Stomach smooth muscle (tissue), 2 donors: ENCODE data around the gene TERB2.
A peak's percentile ranks its signal among the peaks of the same experiment; 100 is the strongest.
"Not testable (repeated sequence)": the region's sequence is repeated elsewhere in the genome, so short reads cannot be mapped to it uniquely, and the experiment has no call there.

Source experiments
- H3K27ac ChIP-seq: one replicate; pipeline ENCODE4 v1.7.0; 2013; ENCODE audit warnings: mild to moderate bottlenecking, low read length, inconsistent platforms
- H3K27me3 ChIP-seq, 2 donors: one replicate each; pipeline ENCODE4 v1.7.0; 2013; ENCODE audit warnings: low read length in 2 of 2; ENCODE audit not compliant: insufficient read depth in 2 of 2, control insufficient read depth in 1 of 2
- H3K36me3 ChIP-seq, 2 donors: one replicate each; pipeline ENCODE4 v1.7.0; 2013; ENCODE audit warnings: low read length in 2 of 2; ENCODE audit not compliant: control insufficient read depth in 2 of 2, insufficient read depth in 2 of 2
- H3K4me1 ChIP-seq: one replicate; pipeline ENCODE4 v1.7.0; 2013; ENCODE audit warnings: low read length; ENCODE audit not compliant: control insufficient read depth, insufficient read depth
- H3K4me3 ChIP-seq, 2 donors: one replicate each; pipeline ENCODE4 v1.7.0; 2013; ENCODE audit warnings: low read length in 2 of 2
- H3K9ac ChIP-seq, 2 donors: one replicate each; pipeline ENCODE4 v1.7.0; 2013; ENCODE audit warnings: low read length in 2 of 2, mild to moderate bottlenecking in 1 of 2
- H3K9me3 ChIP-seq, 2 donors: one replicate each; pipeline ENCODE4 v1.7.0; 2013; ENCODE audit warnings: low read length in 2 of 2; ENCODE audit not compliant: control insufficient read depth in 2 of 2
- donor health status: healthy.
- donor health status: Pancreatic carcinoma.

The TERB2 gene

DNA sequence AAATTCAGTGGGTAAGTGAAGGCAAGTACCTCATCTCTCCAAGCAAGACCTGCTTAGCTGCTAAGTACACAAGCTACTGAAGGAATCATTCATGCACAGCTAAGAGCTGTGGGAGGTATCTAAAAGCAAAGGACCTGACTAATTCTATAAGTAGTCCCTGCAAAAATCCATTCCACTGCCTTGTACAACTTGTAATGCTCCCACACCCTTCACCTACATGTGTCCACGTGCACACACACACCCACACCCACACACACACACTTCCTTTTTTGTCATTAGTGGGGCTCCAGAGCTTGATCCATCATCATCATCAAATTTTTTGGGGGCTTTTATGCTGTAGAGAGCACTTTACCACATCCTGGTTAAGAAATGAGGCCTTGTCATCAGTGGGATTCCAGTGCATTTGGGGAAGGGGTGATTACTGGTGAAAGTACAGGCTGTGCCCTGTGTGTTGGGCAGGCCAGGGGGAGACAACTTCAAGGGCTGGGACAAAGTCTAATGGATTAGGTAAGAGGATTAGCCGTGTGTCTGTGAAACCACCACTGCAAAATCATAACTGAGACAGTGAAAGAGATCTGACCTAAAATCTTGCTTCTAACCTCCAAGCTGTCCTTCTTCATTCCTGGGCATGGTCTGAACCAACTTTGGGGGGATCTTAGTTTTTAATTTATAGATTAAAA lies 47.4 kb downstream of the TERB2 start:
- not testable (repeated sequence) for H3K36me3 ChIP-seq, H3K27ac ChIP-seq, H3K9me3 ChIP-seq, H3K27me3 ChIP-seq, H3K4me1 ChIP-seq, H3K4me3 ChIP-seq, H3K9ac ChIP-seq

- H3K27me3 ChIP-seq, H3K9me3 ChIP-seq, H3K27ac ChIP-seq, H3K4me1 ChIP-seq, H3K36me3 ChIP-seq, H3K9ac ChIP-seq, H3K4me3 ChIP-seq: not testable (repeated sequence)
These were observed 48.2 kb downstream of the TERB2 start for GRCh38 chr15:45004590-45005175.

DNA sequence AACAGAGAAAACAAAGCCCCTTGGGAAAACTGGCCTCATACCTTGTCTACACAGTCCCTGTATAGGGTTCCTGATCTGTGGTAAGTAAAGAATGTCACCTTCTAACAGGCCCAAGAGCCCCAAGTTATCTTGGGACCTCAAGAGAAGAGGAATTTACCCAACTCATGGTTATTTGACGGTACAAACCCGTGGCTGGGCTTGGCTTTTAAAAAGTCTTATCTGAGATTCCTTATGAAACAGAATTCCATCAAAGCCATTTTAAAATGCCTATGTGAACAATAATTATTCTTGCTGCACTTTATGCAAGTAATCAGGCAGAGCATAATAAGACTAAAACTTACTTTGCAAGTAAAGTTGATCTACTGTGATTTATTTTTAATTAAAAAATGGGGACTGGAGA lies 52.6 kb downstream of the TERB2 start:
- H3K4me1 ChIP-seq = no peaks in the 10 kb centered on the region
- no peak overlapping the region for H3K9ac ChIP-seq
- no peaks in the 10 kb centered on the region for H3K27me3 ChIP-seq
- no peaks in the 10 kb centered on the region for H3K9me3 ChIP-seq
- H3K4me3 ChIP-seq = no peak overlapping the region
- H3K36me3 ChIP-seq = no peaks in the 10 kb centered on the region
- H3K27ac ChIP-seq = no peak overlapping the region

DNA sequence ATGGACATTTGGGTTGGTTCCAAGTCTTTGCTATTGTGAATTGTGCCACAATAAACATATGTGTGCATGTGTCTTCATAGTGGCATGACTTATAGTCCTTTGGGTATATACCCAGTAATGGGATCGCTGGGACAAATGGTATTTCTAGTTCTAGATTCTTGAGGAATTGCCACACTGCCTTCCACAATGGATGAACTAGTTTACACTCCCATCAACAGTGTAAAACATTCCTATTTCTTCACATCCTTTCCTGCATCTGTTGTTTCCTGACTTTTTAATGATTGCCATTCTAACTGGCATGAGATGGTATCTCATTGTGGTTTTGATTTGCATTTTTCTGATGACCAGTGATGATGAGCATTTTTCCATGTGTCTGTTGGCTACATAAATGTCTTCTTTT lies 58.6 kb downstream of the TERB2 start:
- not testable (repeated sequence) for H3K9ac ChIP-seq, H3K27ac ChIP-seq, H3K27me3 ChIP-seq, H3K4me3 ChIP-seq, H3K9me3 ChIP-seq, H3K36me3 ChIP-seq, H3K4me1 ChIP-seq

GRCh38 chr15:45020222-45020900 lies 63.9 kb downstream of the TERB2 start:
- not testable (repeated sequence) for H3K9me3 ChIP-seq, H3K9ac ChIP-seq, H3K36me3 ChIP-seq, H3K27me3 ChIP-seq, H3K27ac ChIP-seq, H3K4me3 ChIP-seq
- H3K4me1 ChIP-seq = peaks cover 16% of the 10 kb centered on the region

DNA sequence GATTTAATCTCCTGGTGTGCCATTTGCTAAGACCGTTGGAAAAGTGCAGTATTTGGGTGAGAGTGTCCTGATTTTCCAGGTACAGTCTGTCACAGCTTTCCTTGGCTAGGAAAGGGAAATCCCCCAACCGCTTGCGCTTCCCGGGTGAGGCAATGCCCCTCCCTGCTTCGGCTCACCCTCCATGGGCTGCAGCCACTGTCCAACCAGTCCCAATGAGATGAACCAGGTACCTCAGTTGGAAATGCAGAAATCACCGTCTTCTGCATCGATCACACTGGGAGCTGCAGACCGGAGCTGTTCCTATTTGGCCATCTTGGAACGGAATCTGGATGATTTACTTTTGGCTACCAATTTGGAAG lies 64.4 kb downstream of the TERB2 start:
- H3K4me3 ChIP-seq, H3K36me3 ChIP-seq, H3K9me3 ChIP-seq, H3K9ac ChIP-seq, H3K27me3 ChIP-seq, H3K27ac ChIP-seq: not testable (repeated sequence)
- peaks cover 16% of the 10 kb centered on the region for H3K4me1 ChIP-seq

GRCh38 chr15:45021348-45021747 lies 64.9 kb downstream of the TERB2 start:
- Histone ChIP-seq H3K9ac (no peak overlapping the region), H3K27ac (no peak overlapping the region), H3K36me3 (no peaks in the 10 kb centered on the region), H3K27me3 (no peaks in the 10 kb centered on the region), H3K4me3 (no peak overlapping the region), H3K4me1 (peaks cover 16% of the 10 kb centered on the region), H3K9me3 (no peaks in the 10 kb centered on the region)

GRCh38 chr15:45022871-45023658 lies 66.6 kb downstream of the TERB2 start, which contains the start of gene SORD:
SORD (plus strand) TSS chr15:45023195; CDS start chr15:45023284, 89 bp downstream.
- Histone ChIP-seq H3K4me3 (peak within 1 kb of the TSS; percentile 84 to 89), H3K9me3 (no peaks in the 10 kb centered on the region), H3K27me3 (no peaks in the 10 kb centered on the region), H3K4me1 (peaks cover 16% of the 10 kb centered on the region), H3K36me3 (no peaks in the 10 kb centered on the region), H3K9ac (peak within 1 kb of the TSS; percentile 71 to 78), H3K27ac (peak within 1 kb of the TSS; percentile 41)

DNA sequence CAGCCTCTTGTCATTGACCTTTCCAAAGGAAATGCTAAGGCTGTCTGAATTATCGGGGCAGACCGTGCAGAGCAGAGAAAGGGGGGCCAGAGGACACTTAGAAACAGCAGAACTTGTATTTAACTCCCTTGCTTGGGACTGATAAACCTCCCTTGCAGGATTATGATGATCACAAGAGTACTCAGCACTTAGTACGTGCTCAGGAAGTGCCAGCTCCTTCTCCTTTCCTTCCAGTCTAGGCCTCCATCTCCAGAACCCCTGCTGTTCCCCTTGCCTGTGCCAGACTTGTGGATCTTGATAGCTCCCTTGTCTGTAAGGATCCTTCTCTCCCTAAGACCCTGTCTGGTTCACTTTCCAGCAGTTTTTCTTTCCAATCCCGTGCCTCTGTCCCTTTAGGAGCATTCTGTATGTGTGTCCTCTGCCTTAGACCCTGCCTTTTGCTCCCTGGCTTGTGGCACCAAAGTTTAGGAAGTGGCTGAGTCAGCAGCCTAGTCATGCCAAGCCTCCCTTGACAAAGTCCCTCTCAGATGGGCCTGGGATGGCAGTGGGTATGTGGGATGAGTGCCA lies 67.3 kb downstream of the TERB2 start:
- H3K9ac ChIP-seq = peak overlapping the region; percentile 71 to 78
- peak overlapping the region; percentile 84 to 89 for H3K4me3 ChIP-seq
- H3K27ac ChIP-seq = peak overlapping the region; percentile 41
- H3K27me3 ChIP-seq = no peaks in the 10 kb centered on the region
- H3K9me3 ChIP-seq = no peaks in the 10 kb centered on the region
- H3K36me3 ChIP-seq = no peaks in the 10 kb centered on the region
- H3K4me1 ChIP-seq = peaks cover 16% of the 10 kb centered on the region

DNA sequence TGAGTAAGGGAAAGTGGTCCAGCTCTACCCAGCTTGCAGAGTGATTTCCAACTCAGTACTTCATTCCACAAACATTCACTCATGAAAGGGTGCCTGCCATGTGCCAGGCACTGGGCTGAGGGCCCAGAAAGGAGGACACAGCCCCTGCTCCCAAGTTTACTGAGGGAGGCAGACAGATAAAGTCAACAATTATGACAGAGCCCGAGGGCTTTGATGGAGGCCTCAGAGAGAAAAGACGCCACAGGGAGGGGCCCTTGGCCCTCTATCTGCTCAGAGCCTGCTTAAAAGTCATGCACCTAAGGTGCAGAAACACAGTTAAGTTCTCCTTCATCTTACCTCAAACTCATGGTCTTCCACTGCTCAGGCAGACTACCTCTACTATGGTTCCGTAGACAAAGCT lies 68.2 kb downstream of the TERB2 start:
- H3K4me1 ChIP-seq = peaks cover 16% of the 10 kb centered on the region
- not testable (repeated sequence) for H3K4me3 ChIP-seq, H3K27me3 ChIP-seq, H3K27ac ChIP-seq, H3K36me3 ChIP-seq, H3K9me3 ChIP-seq, H3K9ac ChIP-seq
